ENCODE data around the gene RPS6KA5. TPM values are rescaled to one million over a fixed set of nuclear protein-coding genes. Genes with fewer than 3 reads are reported as not detected.

The RPS6KA5 gene
- total and polyA plus RNA-seq, 4 donors: 1.1 to 14.8 (median 5.6) TPM

GRCh38 chr14:90805662-90806540, 254.5 kb downstream of the RPS6KA5 start:
- 81 to 89% methylated on average over 21 of the region's 21 CpGs for WGBS, 2 donors
- H3K4me1 ChIP-seq (ENCODE audit: control insufficient read depth in 5 of 5, insufficient read depth in 5 of 5, low read length in 5 of 5): peaks cover 0 to 24% (median 5%) of the 10 kb centered on the region in 5 donors
- no peaks in the 10 kb centered on the region for H3K27me3 ChIP-seq (ENCODE audit: control insufficient read depth in 3 of 3, insufficient read depth in 3 of 3, low read length in 2 of 3)
- no peak for DNase-seq
- H3K27ac ChIP-seq (ENCODE audit: low read depth in 1 of 2, low read length in 1 of 2): no peak overlapping the region
- H3K9me3 ChIP-seq (ENCODE audit: control insufficient read depth in 4 of 4, insufficient read depth in 3 of 4, low read length in 3 of 4): no peaks in the 10 kb centered on the region
- no peak for ATAC-seq (ENCODE audit: insufficient read depth, low FRiP score)
- H3K9ac ChIP-seq (ENCODE audit: insufficient read depth in 1 of 2, low read length in 2 of 2): no peak overlapping the region
- no peak for TF ChIP-seq CTCF (IDR thresholded peaks at IDR 0.05; ENCODE audit: control extremely low read depth, extremely low read depth)
- no peak overlapping the region for H3K4me3 ChIP-seq
- H3K36me3 ChIP-seq (ENCODE audit: control insufficient read depth in 4 of 4, insufficient read depth in 4 of 4, low read length in 4 of 4): no peaks in the 10 kb centered on the region

- H3K27ac ChIP-seq (ENCODE audit: low read depth in 1 of 2, low read length in 1 of 2): peak overlapping the region in 1 of 2 donors; percentile 71
- H3K4me1 ChIP-seq (ENCODE audit: control insufficient read depth in 5 of 5, insufficient read depth in 5 of 5, low read length in 5 of 5): peaks cover 0 to 25% (median 5%) of the 10 kb centered on the region in 5 donors
- DNase-seq: no peak
- ATAC-seq (ENCODE audit: insufficient read depth, low FRiP score): no peak
- no peak overlapping the region for H3K9ac ChIP-seq (ENCODE audit: insufficient read depth in 1 of 2, low read length in 2 of 2)
- H3K36me3 ChIP-seq (ENCODE audit: control insufficient read depth in 4 of 4, insufficient read depth in 4 of 4, low read length in 4 of 4): no peaks in the 10 kb centered on the region
- TF ChIP-seq CTCF (IDR thresholded peaks at IDR 0.05; ENCODE audit: control extremely low read depth, extremely low read depth): no peak
- H3K9me3 ChIP-seq (ENCODE audit: control insufficient read depth in 4 of 4, insufficient read depth in 3 of 4, low read length in 3 of 4): no peaks in the 10 kb centered on the region
- no peaks in the 10 kb centered on the region for H3K27me3 ChIP-seq (ENCODE audit: control insufficient read depth in 3 of 3, insufficient read depth in 3 of 3, low read length in 2 of 3)
- WGBS, 2 donors: 94 to 99% methylated on average over 13 of the region's 13 CpGs
- no peak overlapping the region for H3K4me3 ChIP-seq
These were observed 255.4 kb downstream of the RPS6KA5 start for GRCh38 chr14:90805084-90805391.

DNA sequence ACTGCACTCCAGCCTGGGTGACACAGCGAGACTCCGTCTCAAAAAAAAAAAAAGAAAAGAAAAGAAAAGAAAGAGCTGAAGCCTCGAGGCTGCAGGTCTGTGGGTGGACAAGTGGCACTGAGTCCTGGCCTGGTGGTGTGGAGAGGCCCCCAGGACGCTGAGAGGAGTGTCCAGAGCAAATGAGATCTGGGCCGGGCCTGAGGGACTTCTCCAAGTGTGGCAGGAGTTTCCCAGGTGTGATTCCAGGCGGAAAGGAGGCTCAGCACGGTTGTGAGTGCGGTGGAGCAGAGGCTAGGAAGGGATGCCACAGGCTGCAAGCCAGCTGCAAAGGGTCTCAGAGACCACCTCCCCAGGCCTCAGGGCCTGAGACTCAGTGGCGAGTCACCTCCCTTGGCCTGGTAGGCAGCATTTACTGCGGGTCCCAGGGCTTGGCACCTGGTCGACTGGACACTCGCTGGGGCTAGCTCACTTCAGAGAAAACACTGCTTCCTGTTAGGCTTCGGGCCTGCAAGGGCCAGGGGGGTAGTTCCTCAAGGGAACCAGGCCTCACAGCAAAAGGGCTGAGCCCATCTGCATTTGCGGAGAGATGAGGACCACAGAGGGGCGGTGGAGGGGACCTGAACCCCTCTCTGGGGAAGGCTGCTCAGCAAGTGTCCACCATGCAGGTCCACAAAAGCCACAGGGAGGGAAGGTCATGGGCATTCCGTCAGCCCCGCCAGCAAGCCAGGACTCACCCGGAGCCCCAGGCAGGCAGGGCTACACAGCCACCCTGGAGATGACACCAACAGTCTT, 256.0 kb downstream of the RPS6KA5 start:
- DNase-seq: no peak
- ATAC-seq (ENCODE audit: insufficient read depth, low FRiP score): no peak
- 79 to 81% methylated on average over 18 of the region's 18 CpGs for WGBS, 2 donors
- H3K9ac ChIP-seq (ENCODE audit: insufficient read depth in 1 of 2, low read length in 2 of 2): no peak overlapping the region
- H3K36me3 ChIP-seq (ENCODE audit: control insufficient read depth in 4 of 4, insufficient read depth in 4 of 4, low read length in 4 of 4): no peaks in the 10 kb centered on the region
- H3K4me3 ChIP-seq: no peak overlapping the region
- no peaks in the 10 kb centered on the region for H3K9me3 ChIP-seq (ENCODE audit: control insufficient read depth in 4 of 4, insufficient read depth in 3 of 4, low read length in 3 of 4)
- peaks cover 0 to 25% (median 5%) of the 10 kb centered on the region in 5 donors for H3K4me1 ChIP-seq (ENCODE audit: control insufficient read depth in 5 of 5, insufficient read depth in 5 of 5, low read length in 5 of 5)
- no peak for TF ChIP-seq CTCF (IDR thresholded peaks at IDR 0.05; ENCODE audit: control extremely low read depth, extremely low read depth)
- peak overlapping the region in 1 of 2 donors; percentile 71 for H3K27ac ChIP-seq (ENCODE audit: low read depth in 1 of 2, low read length in 1 of 2)
- no peaks in the 10 kb centered on the region for H3K27me3 ChIP-seq (ENCODE audit: control insufficient read depth in 3 of 3, insufficient read depth in 3 of 3, low read length in 2 of 3)

All from lung (tissue), 12 donors.